GM19463 (cell line): ENCODE data around the gene PIEZO1.

ENCODE experiments used
- ATAC-seq: cut with Tn5 transposase; IDR thresholded peaks from one replicate; pipeline ENCODE4 v1.9.1; 2021; ENCODE audit warnings: mild to moderate bottlenecking, moderate library complexity; ENCODE audit not compliant: unreplicated experiment

The PIEZO1 gene

DNA sequence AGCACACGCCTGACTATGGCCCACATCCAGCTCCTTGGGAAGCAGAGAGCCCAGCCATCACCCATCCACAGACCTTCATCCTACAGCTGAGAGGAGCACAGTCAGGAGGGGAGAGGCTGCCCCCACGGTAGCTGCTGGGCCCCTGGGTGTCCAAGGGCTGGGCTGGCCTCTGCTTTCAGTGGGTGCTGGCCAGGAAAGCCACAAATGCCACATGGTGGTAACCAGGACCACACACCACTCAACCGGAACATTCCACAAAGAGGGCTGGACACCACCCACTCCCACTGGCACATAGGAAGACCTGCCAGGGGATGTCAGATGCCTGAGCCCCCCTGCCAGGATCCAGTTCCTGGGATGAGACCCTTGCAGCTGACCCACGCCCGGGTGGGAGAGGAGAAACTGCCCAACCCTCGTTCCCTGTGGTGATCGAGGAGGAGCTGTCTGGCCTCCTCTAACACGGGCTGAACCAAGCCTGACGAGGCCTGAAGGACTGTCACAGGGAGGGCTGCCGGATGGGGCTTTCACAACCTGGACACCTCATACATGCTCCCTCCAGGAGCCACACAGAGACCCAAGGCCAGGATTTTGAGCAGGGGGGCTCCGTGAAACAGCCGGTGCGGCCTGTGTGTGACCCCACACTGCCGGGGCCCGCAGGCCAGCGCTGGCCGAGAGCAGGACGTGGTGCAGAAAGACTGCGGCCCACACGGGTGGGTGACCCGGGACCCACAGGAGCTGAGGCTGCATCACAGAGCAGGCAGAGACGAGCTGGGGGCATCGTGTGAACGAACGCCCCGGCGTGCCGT, 30.7 kb downstream of the PIEZO1 start:
- ATAC-seq, result no peak

DNA sequence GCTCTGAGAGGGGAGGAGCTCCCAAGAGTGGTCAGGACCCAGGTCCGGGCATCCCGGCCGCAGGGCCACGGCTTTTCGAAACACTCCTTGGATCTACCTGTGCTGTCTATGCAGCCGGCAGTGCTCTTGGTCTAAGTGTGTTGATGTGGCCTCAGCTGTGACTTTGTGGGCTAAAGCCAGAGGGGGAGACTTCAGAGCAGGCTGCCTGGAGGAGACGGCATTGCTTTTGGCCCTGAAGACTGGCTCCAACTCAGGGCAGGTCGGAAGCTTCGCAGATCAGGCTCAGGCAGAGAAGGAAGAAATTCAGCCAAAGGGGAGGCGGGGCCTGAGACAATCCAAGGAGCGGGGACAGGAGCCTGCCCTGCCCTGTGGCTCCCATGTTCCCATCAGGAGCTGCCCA, 31.4 kb downstream of the PIEZO1 start:
- ATAC-seq, result no peak

DNA sequence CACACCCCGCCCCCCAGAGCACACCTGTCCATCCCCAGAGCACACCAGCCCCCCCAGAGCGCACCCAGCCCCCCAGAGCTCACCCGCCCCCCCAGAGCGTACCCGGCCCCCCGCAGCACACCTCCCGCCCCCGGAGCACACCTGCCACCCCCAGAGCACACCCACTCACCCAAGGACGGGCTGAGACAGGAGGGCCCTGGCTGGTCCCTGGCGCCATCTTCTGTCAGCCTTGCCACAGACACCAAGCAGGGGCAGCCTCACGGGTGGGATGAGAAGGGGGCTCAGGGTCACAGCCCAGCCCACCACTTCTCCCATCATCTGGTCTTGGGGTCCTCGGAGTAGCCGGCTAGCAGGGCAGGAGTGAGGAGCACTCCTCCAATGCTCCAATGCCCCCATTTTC, 31.8 kb downstream of the PIEZO1 start:
- ATAC-seq, result no peak

DNA sequence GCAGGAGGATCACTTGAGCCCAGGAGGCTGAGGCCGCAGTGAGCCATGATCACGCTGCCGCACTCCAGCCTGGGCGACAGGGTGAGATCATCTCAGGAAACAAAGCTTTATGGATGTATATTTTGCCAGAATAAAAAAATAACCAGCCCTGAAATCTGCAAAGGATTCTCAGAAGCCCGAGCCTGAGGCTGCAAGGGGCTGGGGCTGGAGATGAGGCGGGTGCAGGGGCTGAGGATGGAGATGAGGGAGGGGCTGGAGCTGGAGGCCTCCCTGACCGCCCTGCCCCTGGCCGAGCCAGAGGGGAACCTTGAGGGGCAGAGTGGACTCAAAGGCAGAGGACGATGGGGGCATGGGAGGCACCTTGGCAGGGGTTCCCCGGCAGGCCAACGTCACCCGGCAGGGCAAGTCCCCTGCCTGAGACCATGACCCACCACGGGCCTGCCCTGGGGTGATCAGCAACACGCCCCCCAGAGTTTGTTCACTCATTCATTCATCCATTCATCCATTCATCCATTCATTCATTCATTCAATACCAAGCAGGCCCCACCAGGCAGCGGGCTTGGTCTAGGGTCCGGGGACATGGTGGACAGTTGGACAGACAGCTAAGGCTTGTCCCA, 32.5 kb downstream of the PIEZO1 start:
- ATAC-seq, result no peak

DNA sequence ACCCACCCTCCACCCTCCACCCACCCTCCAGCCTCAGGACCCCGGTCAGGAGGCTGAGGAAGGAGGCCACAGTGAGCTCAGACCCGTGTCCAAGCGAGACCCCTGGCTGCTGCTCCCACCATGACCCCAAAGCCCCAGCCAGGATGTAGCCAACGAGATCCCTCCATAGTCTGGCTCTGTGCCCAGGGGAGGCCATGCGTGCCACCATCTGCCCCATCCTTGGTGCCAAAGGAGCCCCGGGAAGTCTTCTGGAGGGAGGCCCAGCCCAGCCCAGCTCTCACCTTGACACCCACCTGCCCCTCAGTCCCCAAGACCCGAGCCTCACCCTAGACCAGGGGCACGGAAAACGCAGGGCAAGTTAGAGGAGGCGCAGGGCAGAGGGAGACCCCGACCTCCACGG, 34.2 kb downstream of the PIEZO1 start:
- no peak for ATAC-seq

DNA sequence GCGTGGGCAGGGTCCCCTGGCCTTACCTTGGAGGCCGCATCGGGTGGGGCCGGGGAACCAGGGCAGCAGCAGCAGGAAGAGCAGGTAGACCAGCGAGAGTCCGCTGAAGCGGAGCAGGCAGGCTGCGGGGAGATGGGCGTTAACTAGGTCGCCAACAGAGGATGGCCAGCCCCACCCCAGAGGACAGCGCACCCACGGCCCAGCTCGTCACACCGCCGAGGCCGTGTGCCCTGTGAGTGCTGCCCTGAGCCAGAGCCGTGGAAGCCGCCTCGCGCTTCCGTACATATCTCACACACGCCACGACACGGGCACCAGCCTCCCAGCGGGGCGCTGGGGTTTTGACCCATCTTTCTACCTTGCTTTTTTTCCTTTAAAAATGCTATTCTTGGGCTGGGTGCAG, 35.7 kb downstream of the PIEZO1 start:
- no peak for ATAC-seq

DNA sequence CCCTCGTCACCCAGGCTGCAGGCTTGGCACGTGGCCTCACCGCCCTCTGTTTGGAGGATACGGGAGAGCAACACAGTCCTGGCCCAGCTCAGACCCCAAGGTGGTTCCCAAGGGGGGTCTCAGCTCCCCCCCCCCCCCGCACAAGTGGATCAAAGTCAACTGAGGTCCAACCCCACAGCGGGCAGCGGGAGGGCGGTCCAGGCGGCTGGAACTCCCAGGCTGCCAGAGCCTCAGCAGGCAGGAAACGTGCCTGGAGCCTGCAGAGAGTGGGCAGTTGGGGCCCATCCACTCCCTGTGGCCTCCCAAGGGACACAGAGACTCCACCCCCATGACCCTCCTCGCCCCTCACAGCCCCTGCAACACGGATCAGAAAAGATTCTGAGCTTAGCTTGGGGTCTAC, 36.7 kb downstream of the PIEZO1 start:
- no peak for ATAC-seq

DNA sequence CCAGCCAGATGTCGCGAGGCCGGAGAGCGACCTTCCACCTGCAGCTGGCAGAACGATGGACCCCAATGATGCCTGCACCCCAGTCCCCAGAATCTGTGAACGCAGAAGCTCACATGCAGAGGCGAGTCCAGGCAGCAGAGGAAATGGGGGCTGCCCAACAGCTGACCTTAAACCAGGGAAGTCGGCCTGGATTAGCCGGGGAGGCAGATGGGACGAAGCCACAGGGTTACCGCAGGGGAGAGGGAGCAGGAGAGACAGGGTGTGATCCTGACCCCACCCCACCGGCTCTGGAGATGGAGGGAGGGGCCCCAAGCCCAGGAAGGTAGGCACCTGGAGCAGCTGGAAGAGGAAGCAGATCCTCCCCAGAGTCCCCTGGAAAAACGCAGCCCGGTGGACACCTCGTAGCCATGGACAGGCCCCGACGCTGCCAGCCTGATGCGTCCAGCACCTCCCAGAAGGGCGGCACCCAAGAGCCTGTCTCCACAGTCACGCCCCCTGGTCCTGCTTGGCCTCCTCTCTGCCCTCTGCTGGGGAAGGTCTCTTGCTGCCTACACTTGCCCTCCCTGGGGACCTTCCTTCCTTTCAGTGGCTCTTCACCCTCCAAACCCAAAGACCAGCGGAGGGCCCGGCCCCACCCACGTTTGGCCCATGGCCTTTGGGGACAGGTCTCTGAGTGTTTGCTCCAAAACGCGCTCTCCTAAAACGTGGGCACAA, 37.3 kb downstream of the PIEZO1 start:
- no peak for ATAC-seq

DNA sequence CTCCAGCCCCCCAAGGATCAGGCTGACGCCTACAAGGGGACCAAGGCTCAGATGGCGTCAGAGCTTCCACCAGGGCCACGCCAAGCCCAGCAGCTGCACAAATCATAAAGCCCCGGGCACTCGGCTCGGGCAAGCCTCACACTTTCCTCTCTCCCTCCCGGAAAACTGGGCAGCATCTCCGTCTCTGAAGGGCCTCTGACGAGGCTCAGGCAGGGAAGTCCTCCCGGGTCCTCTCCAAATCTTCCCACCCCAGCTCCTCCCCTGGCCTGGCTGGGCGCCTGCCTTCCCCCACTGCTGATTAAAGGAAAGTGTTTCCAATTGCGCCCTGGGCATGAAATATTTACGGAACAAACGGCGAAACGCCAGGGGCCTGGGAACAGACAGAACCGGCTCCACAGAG, 38.5 kb downstream of the PIEZO1 start:
- no peak for ATAC-seq

DNA sequence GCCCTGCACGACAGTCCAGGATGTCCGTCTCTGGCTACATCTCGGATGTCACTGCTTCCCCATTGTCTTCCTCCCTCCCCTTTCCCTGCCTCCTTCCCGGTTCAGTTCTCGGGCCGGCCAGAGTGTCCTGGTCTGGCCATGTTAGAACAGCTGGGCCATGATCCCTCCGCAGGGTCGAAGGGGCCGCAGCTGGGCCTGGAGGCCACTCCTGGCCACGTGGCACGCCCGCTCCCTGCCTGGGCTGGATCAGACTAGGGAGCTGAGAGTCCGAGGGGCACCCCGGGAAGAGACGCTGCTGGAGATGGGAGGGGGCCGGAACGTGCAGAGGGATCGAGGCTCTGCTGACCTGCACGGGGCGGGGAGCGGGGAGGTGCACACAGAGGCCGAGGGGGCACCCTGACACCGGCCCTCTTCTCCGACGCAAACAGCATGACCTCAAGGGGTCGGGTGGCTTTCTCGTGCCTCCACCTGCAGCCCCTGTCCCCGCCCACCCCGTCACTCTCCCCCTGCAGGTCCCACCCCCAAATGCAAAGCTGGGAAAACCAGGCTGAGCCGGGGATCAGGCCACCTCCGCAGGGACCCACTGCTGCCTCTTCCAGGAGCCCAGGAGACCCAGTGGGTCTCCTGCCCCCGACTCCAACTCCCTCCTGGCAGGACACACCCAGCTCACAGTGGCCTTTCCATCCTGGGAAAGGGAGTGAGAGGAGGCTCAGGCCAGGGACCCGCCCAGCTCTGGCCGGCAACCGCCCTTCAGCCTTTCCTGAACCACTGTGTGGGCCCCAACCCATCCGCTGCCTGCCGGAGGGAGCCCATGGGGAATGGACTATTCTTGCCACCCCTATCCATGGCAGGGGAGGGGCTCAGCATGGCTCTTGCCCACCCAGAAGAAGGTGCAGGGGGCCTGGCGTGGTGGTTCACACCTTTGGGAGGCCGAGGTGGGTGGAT, 40.2 kb downstream of the PIEZO1 start:
- ATAC-seq, result no peak

DNA sequence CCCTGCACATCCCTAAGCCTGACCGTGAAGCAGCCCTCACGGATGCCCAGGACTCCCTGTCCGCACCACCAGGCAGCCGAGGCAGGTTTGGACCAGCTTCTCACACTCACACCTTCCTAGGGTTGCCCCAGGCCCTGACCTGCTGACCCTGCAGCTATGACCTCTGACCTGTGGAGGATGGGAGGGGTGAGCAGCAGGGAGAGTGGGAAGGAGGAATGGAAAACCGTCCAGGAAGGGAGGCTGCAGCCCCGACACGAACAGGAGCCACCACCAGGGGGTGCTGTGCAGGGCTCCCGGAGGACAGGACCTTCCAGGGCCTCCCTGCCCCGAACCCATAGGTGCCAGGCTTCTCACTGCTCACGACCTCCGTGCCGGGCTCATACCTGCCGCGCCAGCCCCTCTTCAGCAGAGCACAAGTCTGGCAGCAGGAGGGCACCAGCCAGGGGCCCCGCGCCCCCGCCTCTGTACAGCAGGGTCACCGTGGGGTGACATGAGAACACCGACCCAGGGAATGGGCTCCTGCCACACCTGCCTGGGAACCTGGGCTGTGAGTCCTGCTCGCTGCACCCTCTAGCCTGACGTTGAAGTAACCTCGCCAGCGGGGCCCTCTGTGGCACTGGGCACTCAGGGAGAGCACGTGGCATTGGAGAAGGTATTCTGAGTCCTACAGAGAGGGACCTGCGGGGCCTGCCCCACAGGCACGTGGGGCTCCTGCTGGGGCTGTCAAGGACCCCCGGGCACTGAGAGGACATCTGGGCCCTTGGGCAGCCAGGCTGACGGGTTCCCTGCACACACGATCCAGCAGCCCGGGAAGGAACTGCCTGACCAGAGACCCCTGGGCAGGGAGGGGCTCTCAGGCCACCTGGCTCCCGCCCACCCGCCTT, 41.1 kb downstream of the PIEZO1 start:
- no peak for ATAC-seq

DNA sequence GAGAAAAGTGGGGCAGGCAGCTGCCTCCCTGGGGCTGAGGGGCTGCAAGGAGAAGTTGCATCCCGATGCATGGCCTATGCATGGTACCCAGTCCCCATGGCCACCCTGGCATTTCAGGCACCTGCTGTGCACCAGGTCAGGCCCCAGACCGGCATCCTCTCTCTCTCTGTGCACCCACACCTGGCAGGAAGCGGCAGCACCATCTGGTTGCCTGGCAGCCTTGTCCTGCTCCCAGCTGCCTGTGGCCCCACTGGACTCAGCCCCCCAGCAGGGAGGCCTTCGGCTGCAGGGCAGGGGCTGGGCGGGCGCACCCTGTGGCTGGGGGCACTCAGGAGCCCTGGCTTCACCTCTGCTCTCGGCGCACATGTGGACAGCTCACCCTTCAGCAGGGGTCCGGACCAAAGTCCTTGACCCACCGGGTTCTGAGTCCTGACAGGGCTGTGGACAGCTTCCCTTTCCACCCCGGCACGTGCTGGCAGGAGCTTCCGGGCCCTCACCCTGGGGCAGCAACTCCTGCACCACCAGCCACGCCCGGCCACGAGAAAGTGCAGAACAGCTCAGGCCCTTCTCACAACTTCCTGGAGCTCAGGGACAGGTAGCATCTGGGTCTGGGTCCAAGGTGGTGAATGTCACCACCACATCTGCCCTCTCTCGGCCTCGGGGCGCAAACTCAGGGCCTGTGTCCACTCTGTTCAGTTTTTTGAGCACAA, 42.0 kb downstream of the PIEZO1 start:
- ATAC-seq, result no peak

DNA sequence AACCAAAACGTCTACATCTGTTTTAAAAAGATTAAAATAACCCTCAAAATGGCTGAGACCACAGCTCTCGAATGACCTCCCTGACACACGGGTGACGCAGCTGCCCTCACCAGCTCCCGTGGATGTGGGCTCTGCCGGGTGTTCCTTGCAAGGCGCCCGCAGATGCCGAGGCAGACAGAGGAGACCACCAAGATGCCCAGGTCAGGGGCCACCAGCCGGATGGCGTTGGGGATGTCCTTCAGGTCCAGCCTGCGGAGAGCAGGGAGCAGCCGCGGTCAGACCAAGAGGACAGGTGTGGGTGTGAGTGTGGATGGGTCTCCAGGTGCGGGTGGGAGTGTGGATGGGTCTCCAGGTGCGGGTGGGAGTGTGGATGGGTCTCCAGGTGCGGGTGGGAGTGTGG, 43.7 kb downstream of the PIEZO1 start:
- ATAC-seq, result no peak

DNA sequence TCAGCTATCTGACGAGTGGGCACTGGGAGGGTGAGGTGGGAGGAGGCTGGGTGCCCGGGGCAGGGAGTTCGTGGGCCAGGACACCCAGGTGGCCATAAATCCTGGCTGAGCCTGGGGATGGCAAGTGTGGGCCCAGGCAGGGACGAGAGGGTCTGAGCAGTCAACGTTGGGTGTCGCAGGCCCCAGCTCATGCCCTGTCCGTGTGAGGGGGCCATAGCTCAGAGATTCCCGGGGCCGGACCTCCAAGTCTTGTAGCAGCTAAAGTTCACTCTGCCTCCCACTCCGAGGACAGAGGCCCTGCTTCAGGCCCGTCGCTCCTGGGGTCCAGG, 44.3 kb downstream of the PIEZO1 start:
- no peak for ATAC-seq

DNA sequence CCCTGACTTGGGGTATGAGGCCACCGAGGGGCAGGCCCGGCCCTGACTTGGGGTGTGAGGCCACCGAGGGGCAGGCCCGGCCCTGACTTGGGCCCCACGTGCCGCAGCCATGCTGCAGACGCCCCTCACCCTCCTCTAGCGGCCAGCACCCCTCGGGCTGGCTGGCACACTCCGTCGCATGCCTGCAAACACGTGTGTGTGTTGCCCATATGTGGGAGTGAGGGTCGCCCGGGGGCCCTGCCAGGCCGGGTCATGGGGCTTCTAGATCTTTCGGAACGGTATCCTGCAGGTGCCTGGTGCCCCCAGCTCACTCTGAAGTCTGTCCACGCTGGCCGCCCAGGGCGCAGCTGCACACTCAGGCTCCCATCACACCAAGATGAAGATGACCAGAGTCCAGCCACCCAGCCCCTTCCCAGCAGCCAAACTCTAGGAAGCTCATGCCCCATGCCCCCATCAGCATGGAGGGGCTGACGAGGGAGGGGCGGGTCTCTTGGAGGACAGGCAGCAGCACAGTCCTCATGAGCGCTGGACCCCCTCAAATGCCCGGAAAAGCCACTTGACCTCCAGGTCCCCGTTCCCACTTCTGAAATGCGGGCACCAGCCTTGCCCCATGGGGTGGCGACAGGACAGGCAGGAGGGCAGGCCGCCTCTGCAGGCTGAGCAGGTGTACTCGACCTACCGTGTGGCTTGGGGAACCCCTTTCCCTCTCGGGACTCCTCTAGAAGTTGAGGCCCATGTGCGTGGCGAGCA, 44.9 kb downstream of the PIEZO1 start:
- ATAC-seq, result no peak

DNA sequence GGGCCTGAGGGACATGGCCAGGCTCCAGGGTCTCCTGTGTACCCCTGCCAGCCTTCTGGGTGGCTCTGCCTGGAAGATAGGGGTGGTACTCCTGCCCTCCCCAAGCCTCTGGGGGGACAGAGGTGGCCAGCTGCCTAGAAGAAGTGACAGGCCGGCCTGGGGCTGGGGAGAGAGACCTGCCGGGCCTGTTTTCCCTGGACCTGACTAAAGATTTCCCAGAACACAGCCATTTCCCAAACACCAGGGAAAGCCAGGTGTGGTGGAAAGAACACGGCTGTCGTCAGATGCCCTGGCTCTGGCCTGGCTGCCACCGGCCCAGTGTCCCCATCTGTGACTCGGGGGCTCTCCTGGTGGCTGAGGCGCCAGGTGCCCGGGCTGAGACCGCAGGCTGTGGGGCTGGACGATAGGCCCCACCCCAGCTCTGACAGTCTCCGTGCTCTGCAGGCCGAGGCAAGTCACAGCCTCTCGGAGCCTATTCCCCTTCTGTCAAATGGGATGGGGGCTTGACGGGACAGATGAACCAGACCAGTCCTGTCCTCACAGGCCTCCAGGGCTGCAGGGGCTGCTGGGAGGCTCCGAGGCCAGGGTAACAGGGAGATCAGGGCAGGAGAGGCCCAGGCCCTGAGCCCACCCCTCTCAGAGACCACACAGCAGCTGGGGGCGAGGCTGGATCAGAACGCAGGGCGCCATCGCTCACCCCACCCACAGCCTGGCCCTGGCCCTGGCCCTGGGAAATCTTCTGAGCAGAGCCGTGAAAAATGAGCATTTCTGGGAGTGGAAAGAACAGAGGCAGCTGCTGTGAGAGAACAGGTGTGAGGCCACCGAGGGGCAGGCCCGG, 45.7 kb downstream of the PIEZO1 start:
- ATAC-seq, result no peak

DNA sequence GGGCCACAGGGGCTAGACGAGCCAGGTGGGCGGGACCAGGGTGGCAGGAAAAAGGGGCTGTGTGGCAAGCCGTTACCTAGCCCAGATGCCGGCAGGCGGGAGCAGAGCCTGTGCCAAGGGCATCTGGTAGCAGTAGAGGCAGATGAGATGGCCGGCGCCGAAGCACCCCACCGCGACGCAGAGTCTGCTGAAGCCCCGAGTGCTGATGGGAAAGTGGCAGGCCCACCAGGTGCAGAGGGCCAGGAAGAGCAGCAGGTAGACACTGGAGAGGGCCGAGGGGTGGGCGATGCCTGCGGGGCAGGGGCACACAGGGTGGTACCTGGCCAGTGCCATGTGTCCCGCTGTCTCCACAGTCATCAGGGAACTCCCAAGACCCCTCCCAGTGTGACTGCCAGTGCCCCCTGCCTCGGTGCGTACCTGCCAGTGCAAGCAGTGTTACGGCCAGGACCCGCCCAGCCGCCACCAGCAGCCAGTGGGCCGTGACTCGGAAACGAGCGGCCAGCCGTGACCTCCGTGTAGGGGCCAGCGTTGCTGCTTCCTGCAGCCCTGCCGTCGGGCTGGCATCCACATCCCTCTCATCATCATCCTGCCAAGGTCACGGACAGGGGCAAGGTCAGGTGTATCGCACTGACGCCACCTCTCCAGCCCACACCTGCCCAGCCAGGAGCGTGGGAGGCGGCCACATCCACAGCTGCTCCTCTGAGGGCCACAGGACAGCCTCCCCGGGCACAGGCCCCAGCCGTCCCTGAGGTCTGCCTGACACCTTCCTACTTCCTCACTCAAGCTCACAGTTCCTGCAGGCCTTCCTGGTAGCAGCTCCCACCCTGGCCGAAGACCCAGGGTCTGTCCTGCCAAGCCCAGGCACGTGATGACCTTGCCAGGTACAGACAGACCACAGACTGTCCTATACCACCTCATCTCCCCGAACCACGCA, 46.6 kb downstream of the PIEZO1 start:
- ATAC-seq, result no peak
